GM12892 (cell line): ENCODE data around the gene SEPTIN1.

Experiments used
- POLR2A ChIP-seq: IDR thresholded peaks from 2 replicates; pipeline ENCODE4 v1.6.1; 2011; ENCODE audit warnings: low read depth, low read length, control low read depth
- POLR2AphosphoS5 ChIP-seq: IDR thresholded peaks from 2 replicates; pipeline ENCODE4 v1.6.1; 2011; ENCODE audit warnings: low read depth, low read length, control low read depth
- TAF1 ChIP-seq: IDR thresholded peaks from 2 replicates; pipeline ENCODE4 v1.6.1; 2011; ENCODE audit warnings: low read depth, mild to moderate bottlenecking, control low read depth, low read length, borderline replicate concordance

GRCh38 chr16:30351586-30352419 lies 30.6 kb downstream of the SEPTIN1 start:
- TF ChIP-seq POLR2AphosphoS5, result no peak
- TF ChIP-seq POLR2A, result no peak
- no peak for TF ChIP-seq TAF1
